Measurements from ENCODE around the gene NRP1.

GRCh38 chr10:33165911-33166310, 168.6 kb downstream of the NRP1 start:
- TF ChIP-seq POLR2AphosphoS5 (IDR thresholded peaks at IDR 0.05; ENCODE audit: low read depth, low read length) (no peak), CTCF (IDR thresholded peaks at IDR 0.05) (no peak), CHD2 (IDR thresholded peaks at IDR 0.05; ENCODE audit: low read length, partially characterized antibody) (no peak), EZH2phosphoT487 (IDR thresholded peaks at IDR 0.05; ENCODE audit: borderline replicate concordance, low read depth) (no peak), REST (IDR thresholded peaks at IDR 0.05; ENCODE audit: low read depth, low read length) (no peak), FOXM1 (IDR thresholded peaks at IDR 0.05; ENCODE audit: low read depth) (no peak)

Data from SK-N-SH (cell line).